Stimulated activated naive CD8-positive, alpha-beta T cell treated with anti-CD3 and anti-CD28 coated beads, Interleukin-15, amount 100 ng/mL, for 72 hours (primary cell): ENCODE measurements around the gene HIRA.
"Not testable (repeated sequence)": the region's sequence is repeated elsewhere in the genome, so short reads cannot be mapped to it uniquely, and the experiment has no call there.

ENCODE experiments used
- ATAC-seq: fragments of 150-1000 bp; cut with Tn5 transposase; 2 replicates; pipeline ENCODE4 v1.10.0; 2021; ENCODE audit warnings: mild to moderate bottlenecking, moderate library complexity
- DNase-seq, 2 donors: peaks; one replicate each; pipeline ENCODE4 v3.0.0; 2021 to 2022
- H3K27ac Mint-ChIP-seq, 2 donors: one replicate each; pipeline ENCODE4 v1.8.0; 2022; ENCODE audit warnings: mild to moderate bottlenecking in 2 of 2, mixed read lengths in 2 of 2, moderate library complexity in 2 of 2
- H3K27me3 Mint-ChIP-seq: one replicate; pipeline ENCODE4 v1.8.0; 2022; ENCODE audit warnings: mixed read lengths
- H3K4me1 Mint-ChIP-seq: one replicate; pipeline ENCODE4 v1.8.0; 2022; ENCODE audit warnings: mild to moderate bottlenecking, mixed read lengths
- H3K4me3 Mint-ChIP-seq, 2 donors: one replicate each; pipeline ENCODE4 v1.8.0; 2022; ENCODE audit warnings: mild to moderate bottlenecking in 2 of 2, mixed read lengths in 2 of 2, moderate library complexity in 1 of 2
- H3K9me3 Mint-ChIP-seq, 2 donors: one replicate each; pipeline ENCODE4 v1.8.0; 2022; ENCODE audit warnings: mixed read lengths in 2 of 2

The HIRA gene

GRCh38 chr22:19330865-19331418 lies 100.6 kb downstream of the HIRA start:
- H3K9me3 Mint-ChIP-seq = peaks cover 19 to 28% of the 10 kb centered on the region in 2 donors
- no peak for ATAC-seq
- no peak for DNase-seq
- no peaks in the 10 kb centered on the region for H3K27me3 Mint-ChIP-seq
- H3K27ac Mint-ChIP-seq = no peak overlapping the region
- no peaks in the 10 kb centered on the region for H3K4me1 Mint-ChIP-seq
- no peak overlapping the region for H3K4me3 Mint-ChIP-seq

GRCh38 chr22:19330205-19330604 lies 101.3 kb downstream of the HIRA start:
- not testable (repeated sequence) for ATAC-seq, H3K27ac Mint-ChIP-seq, DNase-seq, H3K4me1 Mint-ChIP-seq, H3K4me3 Mint-ChIP-seq, H3K27me3 Mint-ChIP-seq
- H3K9me3 Mint-ChIP-seq = peaks cover 13 to 26% of the 10 kb centered on the region in 2 donors

- ATAC-seq (no peak), DNase-seq (no peak)
- Mint-ChIP-seq H3K4me3 (no peak overlapping the region), H3K9me3 (peaks cover 13 to 24% of the 10 kb centered on the region in 2 donors), H3K27me3 (no peaks in the 10 kb centered on the region), H3K27ac (peak overlapping the region in 1 of 2 donors; percentile 35), H3K4me1 (no peaks in the 10 kb centered on the region)
Observed at GRCh38 chr22:19329454-19329853, 102.1 kb downstream of the HIRA start.

GRCh38 chr22:19325296-19325948 lies 106.1 kb downstream of the HIRA start:
- DNase-seq (no peak), ATAC-seq (no peak)
- Mint-ChIP-seq H3K27ac (no peak overlapping the region), H3K9me3 (peaks cover 8 to 24% of the 10 kb centered on the region in 2 donors), H3K4me1 (no peaks in the 10 kb centered on the region), H3K27me3 (no peaks in the 10 kb centered on the region), H3K4me3 (no peak overlapping the region)

- H3K4me1 Mint-ChIP-seq, DNase-seq, H3K27me3 Mint-ChIP-seq, H3K27ac Mint-ChIP-seq, ATAC-seq, H3K4me3 Mint-ChIP-seq: not testable (repeated sequence)
- peaks cover 3 to 20% of the 10 kb centered on the region in 2 donors for H3K9me3 Mint-ChIP-seq
Observed at GRCh38 chr22:19323420-19323819, 108.1 kb downstream of the HIRA start.

- no peak overlapping the region for H3K27ac Mint-ChIP-seq
- H3K4me1 Mint-ChIP-seq = no peaks in the 10 kb centered on the region
- no peak overlapping the region for H3K4me3 Mint-ChIP-seq
- H3K9me3 Mint-ChIP-seq = peaks cover 7 to 20% of the 10 kb centered on the region in 2 donors
- ATAC-seq = no peak
- no peak for DNase-seq
- no peaks in the 10 kb centered on the region for H3K27me3 Mint-ChIP-seq
Observed at GRCh38 chr22:19321757-19322156, 109.8 kb downstream of the HIRA start.

GRCh38 chr22:19320136-19320535 lies 111.4 kb downstream of the HIRA start:
- not testable (repeated sequence) for DNase-seq, H3K4me3 Mint-ChIP-seq, H3K27ac Mint-ChIP-seq, ATAC-seq, H3K27me3 Mint-ChIP-seq, H3K4me1 Mint-ChIP-seq
- H3K9me3 Mint-ChIP-seq = peaks cover 11 to 14% of the 10 kb centered on the region in 2 donors

GRCh38 chr22:19319281-19319680 lies 112.3 kb downstream of the HIRA start:
- peaks cover 9 to 12% of the 10 kb centered on the region in 2 donors for H3K9me3 Mint-ChIP-seq
- no peak for ATAC-seq
- H3K4me3 Mint-ChIP-seq = no peak overlapping the region
- H3K27me3 Mint-ChIP-seq = no peaks in the 10 kb centered on the region
- no peak overlapping the region for H3K27ac Mint-ChIP-seq
- no peak for DNase-seq
- H3K4me1 Mint-ChIP-seq = no peaks in the 10 kb centered on the region

- DNase-seq (no peak), ATAC-seq (no peak)
- no peaks in the 10 kb centered on the region for H3K27me3 Mint-ChIP-seq
- no peak overlapping the region for H3K27ac Mint-ChIP-seq
- no peaks in the 10 kb centered on the region for H3K4me1 Mint-ChIP-seq
- no peak overlapping the region for H3K4me3 Mint-ChIP-seq
- H3K9me3 Mint-ChIP-seq = peaks cover 9 to 15% of the 10 kb centered on the region in 2 donors
Observed at GRCh38 chr22:19317865-19318264, 113.7 kb downstream of the HIRA start.

- Mint-ChIP-seq H3K27ac (no peak overlapping the region), H3K9me3 (no peaks in the 10 kb centered on the region), H3K4me3 (no peak overlapping the region), H3K4me1 (no peaks in the 10 kb centered on the region), H3K27me3 (no peaks in the 10 kb centered on the region)
- DNase-seq (no peak), ATAC-seq (no peak)
Observed at GRCh38 chr22:19307872-19308271, 123.7 kb downstream of the HIRA start.

- not testable (repeated sequence) for H3K4me3 Mint-ChIP-seq, ATAC-seq, DNase-seq, H3K4me1 Mint-ChIP-seq, H3K9me3 Mint-ChIP-seq, H3K27me3 Mint-ChIP-seq, H3K27ac Mint-ChIP-seq
Observed at GRCh38 chr22:19306535-19306934, 125.0 kb downstream of the HIRA start.

- H3K4me3 Mint-ChIP-seq = no peak overlapping the region
- H3K4me1 Mint-ChIP-seq = no peaks in the 10 kb centered on the region
- DNase-seq (no peak), ATAC-seq (no peak)
- no peaks in the 10 kb centered on the region for H3K27me3 Mint-ChIP-seq
- no peaks in the 10 kb centered on the region for H3K9me3 Mint-ChIP-seq
- no peak overlapping the region for H3K27ac Mint-ChIP-seq
Observed at GRCh38 chr22:19304547-19304946, 127.0 kb downstream of the HIRA start.

- Mint-ChIP-seq H3K27me3 (no peaks in the 10 kb centered on the region), H3K27ac (no peak overlapping the region), H3K9me3 (no peaks in the 10 kb centered on the region), H3K4me3 (no peak overlapping the region), H3K4me1 (no peaks in the 10 kb centered on the region)
- ATAC-seq (no peak), DNase-seq (no peak)
Observed at GRCh38 chr22:19303785-19304184, 127.7 kb downstream of the HIRA start.

GRCh38 chr22:19295733-19296132 lies 135.8 kb downstream of the HIRA start:
- ATAC-seq (no peak), DNase-seq (no peak)
- Mint-ChIP-seq H3K27ac (no peak overlapping the region), H3K9me3 (no peaks in the 10 kb centered on the region), H3K4me1 (peaks cover 14% of the 10 kb centered on the region), H3K27me3 (peaks cover 11% of the 10 kb centered on the region), H3K4me3 (no peak overlapping the region)

GRCh38 chr22:19292458-19293230 lies 138.9 kb downstream of the HIRA start:
- H3K27me3 Mint-ChIP-seq = peaks cover 34% of the 10 kb centered on the region
- ATAC-seq (no peak), DNase-seq (no peak)
- peak overlapping the region; percentile 85 for H3K4me3 Mint-ChIP-seq
- peaks cover 19% of the 10 kb centered on the region for H3K4me1 Mint-ChIP-seq
- no peak overlapping the region for H3K27ac Mint-ChIP-seq
- H3K9me3 Mint-ChIP-seq = no peaks in the 10 kb centered on the region
